HL-60 (cell line): ENCODE measurements around the gene OR5AS1.
"Not testable (repeated sequence)": the region's sequence is repeated elsewhere in the genome, so short reads cannot be mapped to it uniquely, and the experiment has no call there.

Experiments
- DNase-seq, 2 experiments: peaks; one replicate each; pipeline ENCODE4 v3.0.0-alpha.2; 2010 to 2020; ENCODE audit warnings: low read depth in 1 of 2, low spot score in 1 of 2
- H3K27ac ChIP-seq: fragments of 250-450 bp; sonication (Bioruptor Pico); replicated peaks from 2 replicates; pipeline ENCODE4 v1.5.1; 2020; ENCODE audit warnings: mild to moderate bottlenecking, moderate library complexity
- H3K27me3 ChIP-seq: fragments of 250-450 bp; sonication (Bioruptor Pico); 2 replicates; pipeline ENCODE4 v1.5.1; 2021; ENCODE audit warnings: mild to moderate bottlenecking, moderate library complexity; ENCODE audit not compliant: insufficient read depth, poor library complexity, severe bottlenecking
- H3K4me3 ChIP-seq: replicated peaks from 2 replicates; pipeline ENCODE4 v1.5.1; 2011; ENCODE audit warnings: mild to moderate bottlenecking, control low read depth, low read length; ENCODE audit not compliant: insufficient read depth
- CTCF ChIP-seq: IDR thresholded peaks from one replicate; pipeline ENCODE4 v1.5.1; 2011; ENCODE audit warnings: low read length, control low read depth, inconsistent platforms; ENCODE audit not compliant: insufficient read depth
- GABPA ChIP-seq: IDR thresholded peaks from 2 replicates; pipeline ENCODE4 v1.6.1; 2012; ENCODE audit warnings: low read depth
- POLR2AphosphoS5 ChIP-seq: IDR thresholded peaks from 2 replicates; pipeline ENCODE4 v1.6.1; 2012; ENCODE audit warnings: low read depth
- REST ChIP-seq: IDR thresholded peaks from 2 replicates; pipeline ENCODE4 v1.6.1; 2012; ENCODE audit warnings: low read depth; ENCODE audit not compliant: insufficient replicate concordance
- SPI1 ChIP-seq: IDR thresholded peaks from 2 replicates; pipeline ENCODE4 v1.6.1; 2012; ENCODE audit warnings: low read depth, mild to moderate bottlenecking, borderline replicate concordance

Gene OR5AS1

GRCh38 chr11:56049487-56049886 lies 22.0 kb downstream of the OR5AS1 start:
- TF ChIP-seq CTCF (no peak), REST (no peak), POLR2AphosphoS5 (no peak), GABPA (no peak), SPI1 (no peak)
- H3K27me3 ChIP-seq: no peaks in the 10 kb centered on the region
- H3K4me3 ChIP-seq: no peak overlapping the region
- H3K27ac ChIP-seq: no peak overlapping the region
- DNase-seq: no peak

GRCh38 chr11:56056366-56056765 lies 28.9 kb downstream of the OR5AS1 start:
- not testable (repeated sequence) for H3K4me3 ChIP-seq

GRCh38 chr11:56057661-56058237 lies 30.3 kb downstream of the OR5AS1 start:
- not testable (repeated sequence) for H3K4me3 ChIP-seq, H3K27ac ChIP-seq, H3K27me3 ChIP-seq, DNase-seq

More at GRCh38 chr11:56056366-56056765, 28.9 kb downstream of the OR5AS1 start:
- H3K27ac ChIP-seq, H3K27me3 ChIP-seq, DNase-seq: not testable (repeated sequence)

- not testable (repeated sequence) for H3K27ac ChIP-seq, H3K4me3 ChIP-seq, DNase-seq, H3K27me3 ChIP-seq
Observed at GRCh38 chr11:56058260-56058780, 30.9 kb downstream of the OR5AS1 start.

GRCh38 chr11:56066980-56067379 lies 39.5 kb downstream of the OR5AS1 start:
- Histone ChIP-seq H3K4me3 (no peak overlapping the region), H3K27ac (no peak overlapping the region), H3K27me3 (no peaks in the 10 kb centered on the region)
- TF ChIP-seq CTCF (no peak), POLR2AphosphoS5 (no peak), GABPA (no peak), SPI1 (no peak), REST (no peak)
- DNase-seq: no peak
